Stimulated activated naive CD8-positive, alpha-beta T cell treated with anti-CD3 and anti-CD28 coated beads, Interleukin-15, amount 100 ng/mL, for 72 hours (primary cell): ENCODE measurements around the gene CFAP119.

Source experiments
- ATAC-seq: fragments of 150-1000 bp; cut with Tn5 transposase; 2 replicates; pipeline ENCODE4 v1.10.0; 2021; ENCODE audit warnings: mild to moderate bottlenecking, moderate library complexity
- DNase-seq, 2 donors: peaks; one replicate each; pipeline ENCODE4 v3.0.0; 2021 to 2022
- H3K27ac Mint-ChIP-seq, 2 donors: one replicate each; pipeline ENCODE4 v1.8.0; 2022; ENCODE audit warnings: mild to moderate bottlenecking in 2 of 2, mixed read lengths in 2 of 2, moderate library complexity in 2 of 2
- H3K27me3 Mint-ChIP-seq: one replicate; pipeline ENCODE4 v1.8.0; 2022; ENCODE audit warnings: mixed read lengths
- H3K4me1 Mint-ChIP-seq: one replicate; pipeline ENCODE4 v1.8.0; 2022; ENCODE audit warnings: mild to moderate bottlenecking, mixed read lengths
- H3K4me3 Mint-ChIP-seq, 2 donors: one replicate each; pipeline ENCODE4 v1.8.0; 2022; ENCODE audit warnings: mild to moderate bottlenecking in 2 of 2, mixed read lengths in 2 of 2, moderate library complexity in 1 of 2
- H3K9me3 Mint-ChIP-seq, 2 donors: one replicate each; pipeline ENCODE4 v1.8.0; 2022; ENCODE audit warnings: mixed read lengths in 2 of 2

Gene CFAP119

GRCh38 chr16:30785126-30786106 lies 23.6 kb upstream of the CFAP119 start:
- no peak for ATAC-seq
- Mint-ChIP-seq H3K9me3 (no peaks in the 10 kb centered on the region), H3K27ac (peak overlapping the region; percentile 31 to 85), H3K4me3 (peak overlapping the region; percentile 95 to 98), H3K4me1 (peaks cover 30% of the 10 kb centered on the region), H3K27me3 (no peaks in the 10 kb centered on the region)
- DNase-seq, result no peak

- DNase-seq (no peak), ATAC-seq (no peak)
- Mint-ChIP-seq H3K9me3 (no peaks in the 10 kb centered on the region), H3K4me1 (peaks cover 30% of the 10 kb centered on the region), H3K4me3 (no peak overlapping the region), H3K27me3 (no peaks in the 10 kb centered on the region), H3K27ac (no peak overlapping the region)
These were observed 22.4 kb upstream of the CFAP119 start for GRCh38 chr16:30784215-30784614.

- no peaks in the 10 kb centered on the region for H3K9me3 Mint-ChIP-seq
- H3K4me3 Mint-ChIP-seq, result no peak overlapping the region
- ATAC-seq (no peak), DNase-seq (no peak)
- H3K27me3 Mint-ChIP-seq, result no peaks in the 10 kb centered on the region
- H3K4me1 Mint-ChIP-seq, result peaks cover 38% of the 10 kb centered on the region
- no peak overlapping the region for H3K27ac Mint-ChIP-seq
These were observed 21.6 kb upstream of the CFAP119 start for GRCh38 chr16:30783280-30784109.

GRCh38 chr16:30782486-30783279 lies 20.8 kb upstream of the CFAP119 start:
- Mint-ChIP-seq H3K27me3 (no peaks in the 10 kb centered on the region), H3K4me3 (no peak overlapping the region), H3K9me3 (no peaks in the 10 kb centered on the region)

GRCh38 chr16:30780549-30780948 lies 18.7 kb upstream of the CFAP119 start:
- no peak for ATAC-seq
- no peaks in the 10 kb centered on the region for H3K9me3 Mint-ChIP-seq
- no peak overlapping the region for H3K4me3 Mint-ChIP-seq
- no peaks in the 10 kb centered on the region for H3K27me3 Mint-ChIP-seq
- H3K4me1 Mint-ChIP-seq, result peaks cover 33% of the 10 kb centered on the region
- no peak for DNase-seq
- no peak overlapping the region for H3K27ac Mint-ChIP-seq

More at GRCh38 chr16:30782486-30783279, 20.8 kb upstream of the CFAP119 start:
- Mint-ChIP-seq H3K27ac (no peak overlapping the region), H3K4me1 (peaks cover 37% of the 10 kb centered on the region)
- DNase-seq, result no peak
- no peak for ATAC-seq

GRCh38 chr16:30780021-30780420 lies 18.2 kb upstream of the CFAP119 start:
- no peak overlapping the region for H3K4me3 Mint-ChIP-seq
- no peak for ATAC-seq
- H3K27me3 Mint-ChIP-seq, result no peaks in the 10 kb centered on the region
- peak overlapping the region in 1 of 2 donors; percentile 76 for H3K27ac Mint-ChIP-seq
- H3K9me3 Mint-ChIP-seq, result no peaks in the 10 kb centered on the region
- DNase-seq, result no peak
- peaks cover 31% of the 10 kb centered on the region for H3K4me1 Mint-ChIP-seq

GRCh38 chr16:30779596-30779995 lies 17.7 kb upstream of the CFAP119 start:
- Mint-ChIP-seq H3K9me3 (no peaks in the 10 kb centered on the region), H3K4me3 (no peak overlapping the region), H3K27me3 (no peaks in the 10 kb centered on the region), H3K27ac (no peak overlapping the region), H3K4me1 (peaks cover 31% of the 10 kb centered on the region)
- no peak for DNase-seq
- no peak for ATAC-seq

GRCh38 chr16:30778549-30779244 lies 16.8 kb upstream of the CFAP119 start:
- Mint-ChIP-seq H3K4me1 (peaks cover 35% of the 10 kb centered on the region), H3K27ac (peak overlapping the region in 1 of 2 donors; percentile 77), H3K4me3 (no peak overlapping the region), H3K9me3 (no peaks in the 10 kb centered on the region), H3K27me3 (no peaks in the 10 kb centered on the region)
- DNase-seq (no peak), ATAC-seq (no peak)

- no peaks in the 10 kb centered on the region for H3K27me3 Mint-ChIP-seq
- H3K27ac Mint-ChIP-seq, result peak overlapping the region in 1 of 2 donors; percentile 73
- H3K9me3 Mint-ChIP-seq, result no peaks in the 10 kb centered on the region
- peak overlapping the region; percentile 87 to 91 for H3K4me3 Mint-ChIP-seq
- H3K4me1 Mint-ChIP-seq, result peaks cover 42% of the 10 kb centered on the region
- ATAC-seq, result no peak
- no peak for DNase-seq
These were observed 15.9 kb upstream of the CFAP119 start for GRCh38 chr16:30777591-30778297.

GRCh38 chr16:30775392-30776188 lies 13.7 kb upstream of the CFAP119 start:
- peak; percentile 81 for ATAC-seq
- H3K9me3 Mint-ChIP-seq, result no peaks in the 10 kb centered on the region
- peak; percentile 64 to 72 for DNase-seq
- no peaks in the 10 kb centered on the region for H3K27me3 Mint-ChIP-seq
- H3K4me1 Mint-ChIP-seq, result peaks cover 58% of the 10 kb centered on the region
- peak overlapping the region; percentile 73 to 97 for H3K27ac Mint-ChIP-seq
- peak overlapping the region; percentile 87 to 91 for H3K4me3 Mint-ChIP-seq

- Mint-ChIP-seq H3K9me3 (no peaks in the 10 kb centered on the region), H3K4me3 (peak overlapping the region; percentile 87 to 91), H3K27me3 (no peaks in the 10 kb centered on the region), H3K27ac (peak overlapping the region; percentile 85 to 97), H3K4me1 (peaks cover 58% of the 10 kb centered on the region)
- no peak for ATAC-seq
- DNase-seq, result no peak
These were observed 13.2 kb upstream of the CFAP119 start for GRCh38 chr16:30775131-30775391.

- ATAC-seq (peak; percentile 0), DNase-seq (no peak)
- peak overlapping the region; percentile 87 to 91 for H3K4me3 Mint-ChIP-seq
- peak overlapping the region; percentile 85 to 97 for H3K27ac Mint-ChIP-seq
- H3K27me3 Mint-ChIP-seq, result no peaks in the 10 kb centered on the region
- no peaks in the 10 kb centered on the region for H3K9me3 Mint-ChIP-seq
- H3K4me1 Mint-ChIP-seq, result peaks cover 58% of the 10 kb centered on the region
These were observed 12.7 kb upstream of the CFAP119 start for GRCh38 chr16:30774367-30775130.

GRCh38 chr16:30773826-30774225 lies 12.0 kb upstream of the CFAP119 start:
- no peak for DNase-seq
- H3K4me3 Mint-ChIP-seq, result no peak overlapping the region
- peak overlapping the region in 1 of 2 donors; percentile 29 for H3K27ac Mint-ChIP-seq
- no peaks in the 10 kb centered on the region for H3K27me3 Mint-ChIP-seq
- H3K4me1 Mint-ChIP-seq, result peaks cover 54% of the 10 kb centered on the region
- H3K9me3 Mint-ChIP-seq, result no peaks in the 10 kb centered on the region
- ATAC-seq, result no peak
